GM23248 (cell line): ENCODE data around the gene DHRS12.

Experiments used
- EZH2 ChIP-seq: fragments of 200-600 bp; sonication (generic); IDR thresholded peaks from 2 replicates; pipeline ENCODE4 v1.6.1; 2018; ENCODE audit warnings: antibody characterized with exemption, mild to moderate bottlenecking; ENCODE audit not compliant: insufficient read depth, poor library complexity, severe bottlenecking
- EZH2phosphoT487 ChIP-seq: fragments of 200-600 bp; sonication (generic); IDR thresholded peaks from 2 replicates; pipeline ENCODE4 v1.6.1; 2018; ENCODE audit warnings: antibody characterized with exemption, moderate library complexity, mild to moderate bottlenecking, low read depth; ENCODE audit not compliant: insufficient read depth

DNA sequence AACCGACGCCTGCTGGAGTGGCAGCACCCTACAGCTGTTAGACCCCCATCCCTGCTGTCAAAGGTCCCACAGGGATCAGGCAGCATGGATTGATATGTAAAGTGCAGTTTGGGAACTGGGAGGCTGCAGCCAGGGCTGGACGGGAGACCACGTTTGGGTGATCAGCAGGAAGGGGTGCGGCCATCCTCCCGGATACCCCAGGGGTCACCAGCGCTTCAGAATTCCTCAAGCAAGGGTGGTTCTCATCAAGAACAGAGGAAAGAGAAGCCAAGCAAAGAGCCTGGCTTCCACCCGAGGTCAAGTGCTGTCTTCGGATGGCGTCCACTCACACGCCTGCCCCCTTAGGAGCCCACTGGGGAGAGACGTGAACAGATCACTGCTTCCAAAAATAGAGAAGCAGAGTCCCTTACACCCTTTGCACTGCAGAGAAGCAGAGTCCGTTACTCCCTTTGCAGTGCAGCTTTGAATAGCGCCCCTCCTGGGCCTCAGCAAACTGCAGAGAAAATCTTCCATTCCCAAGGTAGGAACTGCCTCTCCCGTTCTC lies 35.5 kb downstream of the DHRS12 start:
- TF ChIP-seq EZH2 (no peak), EZH2phosphoT487 (no peak)
